HG03442 (cell line): Measurements from ENCODE around the gene CSAD.
"Not testable (repeated sequence)": the region's sequence is repeated elsewhere in the genome, so short reads cannot be mapped to it uniquely, and the experiment has no call there.

ENCODE experiments used
- ATAC-seq: cut with Tn5 transposase; IDR thresholded peaks from one replicate; pipeline ENCODE4 v1.9.1; 2021; ENCODE audit warnings: mild to moderate bottlenecking, moderate library complexity; ENCODE audit not compliant: unreplicated experiment

The CSAD gene

GRCh38 chr12:53218551-53219291 lies 38.0 kb upstream of the CSAD start:
- no peak for ATAC-seq

- ATAC-seq: no peak
Measured at GRCh38 chr12:53217931-53218307, 37.2 kb upstream of the CSAD start.

- ATAC-seq: no peak
Measured at GRCh38 chr12:53217051-53217930, 36.6 kb upstream of the CSAD start.

GRCh38 chr12:53215497-53215896 lies 34.8 kb upstream of the CSAD start:
- no peak for ATAC-seq

GRCh38 chr12:53214687-53215455 lies 34.1 kb upstream of the CSAD start:
- ATAC-seq: no peak

- no peak for ATAC-seq
Measured at GRCh38 chr12:53214221-53214620, 33.5 kb upstream of the CSAD start.

GRCh38 chr12:53213348-53213747 lies 32.6 kb upstream of the CSAD start:
- no peak for ATAC-seq

- no peak for ATAC-seq
Measured at GRCh38 chr12:53212931-53213330, 32.2 kb upstream of the CSAD start.

- no peak for ATAC-seq
Measured at GRCh38 chr12:53211476-53212381, 31.0 kb upstream of the CSAD start.

- no peak for ATAC-seq
Measured at GRCh38 chr12:53210843-53211242, 30.1 kb upstream of the CSAD start.

GRCh38 chr12:53208877-53209463 lies 28.2 kb upstream of the CSAD start:
- ATAC-seq: no peak

GRCh38 chr12:53208435-53208834 lies 27.7 kb upstream of the CSAD start:
- no peak for ATAC-seq

GRCh38 chr12:53207042-53207441 lies 26.3 kb upstream of the CSAD start, which contains the start of gene ITGB7:
ITGB7 (minus strand) TSS chr12:53207251; CDS start chr12:53200443, 6,808 bp downstream.
- peak; percentile 41 for ATAC-seq

GRCh38 chr12:53205747-53206419 lies 25.2 kb upstream of the CSAD start:
- peak; percentile 78 for ATAC-seq

- ATAC-seq: no peak
Measured at GRCh38 chr12:53204351-53204750, 23.6 kb upstream of the CSAD start.

- not testable (repeated sequence) for ATAC-seq
Measured at GRCh38 chr12:53202316-53202715, 21.6 kb upstream of the CSAD start.

- ATAC-seq: no peak
Measured at GRCh38 chr12:53201639-53202038, 20.9 kb upstream of the CSAD start.

GRCh38 chr12:53201177-53201541 lies 20.4 kb upstream of the CSAD start:
- no peak for ATAC-seq

GRCh38 chr12:53200458-53201176 lies 19.9 kb upstream of the CSAD start:
- no peak for ATAC-seq
